ENCODE measurements around the gene ZNF91.
"Not testable (repeated sequence)": the region's sequence is repeated elsewhere in the genome, so short reads cannot be mapped to it uniquely, and the experiment has no call there.

ZNF91 gene

DNA sequence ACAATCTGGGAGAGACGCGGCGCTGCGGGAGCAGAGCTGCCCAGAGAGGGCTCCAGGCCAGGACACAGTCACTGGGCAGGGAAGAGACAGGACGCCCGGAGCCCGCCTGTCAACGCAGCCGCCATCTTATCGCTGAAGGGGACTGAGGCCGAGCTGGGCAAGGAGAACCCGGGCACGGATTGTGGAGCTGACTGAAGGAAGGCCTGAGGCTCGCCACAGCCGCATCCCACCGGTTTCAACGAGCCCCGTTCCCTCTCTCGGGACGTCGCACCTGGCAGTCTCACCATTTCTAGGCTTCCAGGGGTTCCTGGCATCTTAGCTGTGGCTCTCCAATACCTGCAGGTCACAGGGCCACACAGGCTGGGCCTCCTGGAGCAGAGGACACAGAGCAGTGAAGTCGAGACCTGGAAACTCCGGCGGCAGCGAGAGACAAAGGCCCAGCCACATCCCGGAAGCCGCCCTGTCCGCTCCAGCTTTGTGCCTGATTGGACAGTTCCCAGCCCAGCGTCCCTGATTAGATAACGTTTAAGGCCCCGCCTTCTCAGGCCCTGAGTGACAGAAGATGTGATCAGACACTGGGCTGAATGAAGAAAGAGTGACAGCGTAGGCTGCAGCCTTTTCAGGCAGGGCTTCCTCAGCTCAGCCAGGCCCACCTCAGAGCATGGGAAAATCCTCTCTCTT, at the start of gene ZNF91:
ZNF91 (minus strand) TSS at position 431 of the 681 bp plus-strand sequence; CDS start at position 314, 117 bp downstream.
- DNase-seq = peak; percentile 50 to 98 (median 93)

DNA sequence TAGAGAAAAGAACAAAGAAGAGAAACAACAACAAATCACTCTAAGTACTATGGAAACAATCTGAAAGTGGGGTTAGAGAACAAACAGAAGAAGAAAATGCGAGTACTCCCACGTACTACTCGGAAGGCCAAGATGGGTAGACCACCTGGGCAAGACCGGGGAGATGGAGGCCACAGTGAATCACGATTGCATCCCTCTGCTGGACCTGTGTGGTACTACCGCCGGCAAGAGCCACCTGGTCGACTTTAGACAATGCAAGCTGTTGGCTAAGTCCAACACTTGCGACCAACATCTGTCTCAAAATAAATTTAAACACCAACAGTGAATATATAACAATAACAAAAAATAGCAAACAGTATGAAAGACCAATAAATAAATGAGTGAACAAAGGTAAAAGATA, 45.5 kb upstream of the ZNF91 start:
- DNase-seq = peak in 1 of 3 experiments; percentile 20

DNA sequence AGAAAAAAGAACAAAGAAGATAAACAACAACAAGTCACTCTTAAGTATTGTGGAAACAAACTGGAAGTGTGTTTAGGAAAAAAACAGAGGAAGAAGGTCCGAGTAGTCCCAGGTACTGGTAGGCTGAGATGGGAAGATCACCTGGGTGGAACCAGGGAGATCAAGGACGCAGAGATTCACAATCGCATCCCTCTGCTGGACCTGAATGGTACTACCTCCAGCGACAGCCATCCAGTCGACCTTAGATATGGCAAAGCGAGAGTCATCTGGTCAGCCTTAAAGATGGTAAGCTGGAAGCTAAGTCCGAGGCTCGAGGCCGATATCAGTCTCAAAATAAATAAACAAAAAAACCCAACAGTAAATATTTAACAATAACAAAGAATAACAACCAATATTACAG, 44.9 kb upstream of the ZNF91 start:
- peak in 1 of 3 experiments; percentile 5 for DNase-seq

DNA sequence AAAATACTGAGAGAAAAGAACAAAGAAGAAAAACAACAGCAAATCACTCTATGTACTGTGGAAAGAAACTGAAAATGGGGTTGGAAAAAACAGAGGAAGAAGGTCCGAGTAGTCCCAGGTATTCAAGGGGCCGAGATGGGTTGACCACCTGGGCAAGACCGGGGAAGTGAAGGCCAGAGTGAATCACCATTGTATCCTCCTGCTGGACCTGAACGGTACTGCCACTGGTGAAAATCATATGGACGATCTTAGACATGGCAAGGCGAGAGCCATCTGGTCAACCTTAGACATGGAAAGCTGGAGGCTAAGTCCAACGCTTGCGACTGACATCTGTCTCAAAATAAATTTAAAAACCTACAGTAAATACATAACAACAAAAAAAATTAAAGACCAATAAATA, 44.4 kb upstream of the ZNF91 start:
- DNase-seq = peak in 1 of 3 experiments; percentile 6

DNA sequence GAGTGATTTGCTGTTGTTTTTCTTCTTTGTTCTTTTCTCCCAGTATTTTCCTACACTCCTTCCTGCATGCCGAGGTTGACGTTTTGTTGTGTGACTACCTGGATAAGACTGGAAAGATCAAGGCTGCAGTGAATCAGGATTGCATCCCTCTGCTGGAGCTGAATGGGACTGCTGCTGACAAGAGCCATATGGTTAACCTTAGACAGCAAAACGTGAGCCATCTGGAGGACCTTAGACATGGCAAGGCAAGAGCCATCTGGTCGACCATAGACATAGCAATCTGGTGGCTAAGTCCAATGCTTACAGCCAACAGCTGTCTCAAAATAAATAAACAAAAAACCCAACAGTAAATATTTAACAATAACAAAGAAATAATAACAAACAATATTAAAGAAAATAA, 42.6 kb upstream of the ZNF91 start:
- peak in 1 of 3 experiments; percentile 4 for DNase-seq

DNA sequence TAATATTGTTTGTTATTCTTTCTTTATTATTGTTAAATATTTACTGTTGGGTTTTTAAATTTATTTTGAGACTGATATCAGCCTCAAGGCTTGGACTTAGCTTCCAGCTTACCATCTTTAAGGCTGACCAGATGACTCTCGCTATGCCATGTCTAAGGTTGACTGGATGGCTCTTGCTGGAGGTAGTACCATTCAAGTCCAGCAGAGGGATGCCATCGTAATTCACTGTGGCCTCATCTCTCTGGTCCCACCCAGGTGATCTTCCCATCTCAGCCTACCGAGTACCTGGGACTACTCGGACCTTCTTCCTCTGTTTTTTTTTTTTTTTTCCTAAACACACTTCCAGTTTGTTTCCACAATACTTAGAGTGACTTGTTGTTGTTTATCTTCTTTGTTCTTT, 41.7 kb upstream of the ZNF91 start:
- DNase-seq = peak in 1 of 3 experiments; percentile 1

DNA sequence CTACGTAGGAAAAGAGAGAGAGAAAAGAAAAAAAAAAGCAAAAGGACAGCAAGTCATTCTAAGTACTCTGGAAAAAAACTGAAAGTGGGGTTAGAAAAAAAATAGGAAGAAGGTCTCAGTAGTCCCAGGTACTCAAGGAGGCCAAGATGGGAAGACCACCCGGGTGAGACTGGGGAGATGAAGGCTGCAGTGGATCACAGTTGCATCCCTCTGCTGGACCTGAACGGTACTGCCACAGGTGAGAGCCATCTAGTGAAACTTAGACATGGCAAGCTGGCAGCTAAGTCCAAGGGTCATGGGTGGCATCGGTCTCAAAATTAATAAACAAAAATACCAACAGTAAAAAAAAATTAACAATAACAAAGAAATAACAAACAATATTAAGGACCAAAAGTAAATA, 41.0 kb upstream of the ZNF91 start:
- no peak for DNase-seq

DNA sequence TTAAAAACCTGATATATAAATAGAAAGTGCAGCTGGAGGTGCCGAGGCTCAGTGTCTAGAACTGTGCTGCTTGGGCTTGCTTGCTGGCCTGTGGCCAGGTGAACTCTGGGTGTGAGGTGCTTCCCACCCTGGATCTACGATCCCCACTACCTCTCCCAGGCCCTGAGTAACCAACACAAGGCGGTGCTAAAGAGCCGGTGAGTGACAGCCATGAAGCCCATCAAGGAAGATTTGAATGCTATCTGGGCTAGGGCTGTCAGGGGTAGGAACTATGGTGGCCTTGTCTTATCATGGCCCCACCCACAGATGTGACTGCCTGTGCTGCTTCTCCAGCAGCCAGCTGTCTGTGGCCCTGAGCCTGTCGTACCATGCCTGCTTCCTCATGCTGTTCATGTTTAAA, 25.6 kb upstream of the ZNF91 start:
- no peak for DNase-seq

DNA sequence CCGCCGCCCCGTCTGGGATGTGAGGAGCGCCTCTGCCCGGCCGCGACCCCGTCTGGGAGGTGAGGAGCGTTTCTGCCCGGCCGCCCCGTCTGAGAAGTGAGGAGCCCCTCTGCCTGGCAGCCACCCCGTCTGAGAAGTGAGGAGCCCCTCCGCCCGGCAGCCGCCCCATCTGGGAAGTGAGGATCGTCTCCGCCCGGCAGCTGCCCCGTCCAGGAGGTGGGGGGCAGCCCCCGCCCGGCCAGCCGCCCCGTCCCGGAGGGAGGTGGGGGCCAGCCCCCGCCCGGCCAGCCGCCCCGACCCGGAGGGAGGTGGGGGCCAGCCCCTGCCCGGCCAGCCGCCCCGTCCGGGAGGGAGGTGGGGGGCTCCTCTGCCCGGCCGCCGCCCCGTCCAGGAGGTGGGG, 24.0 kb upstream of the ZNF91 start:
- not testable (repeated sequence) for DNase-seq

DNA sequence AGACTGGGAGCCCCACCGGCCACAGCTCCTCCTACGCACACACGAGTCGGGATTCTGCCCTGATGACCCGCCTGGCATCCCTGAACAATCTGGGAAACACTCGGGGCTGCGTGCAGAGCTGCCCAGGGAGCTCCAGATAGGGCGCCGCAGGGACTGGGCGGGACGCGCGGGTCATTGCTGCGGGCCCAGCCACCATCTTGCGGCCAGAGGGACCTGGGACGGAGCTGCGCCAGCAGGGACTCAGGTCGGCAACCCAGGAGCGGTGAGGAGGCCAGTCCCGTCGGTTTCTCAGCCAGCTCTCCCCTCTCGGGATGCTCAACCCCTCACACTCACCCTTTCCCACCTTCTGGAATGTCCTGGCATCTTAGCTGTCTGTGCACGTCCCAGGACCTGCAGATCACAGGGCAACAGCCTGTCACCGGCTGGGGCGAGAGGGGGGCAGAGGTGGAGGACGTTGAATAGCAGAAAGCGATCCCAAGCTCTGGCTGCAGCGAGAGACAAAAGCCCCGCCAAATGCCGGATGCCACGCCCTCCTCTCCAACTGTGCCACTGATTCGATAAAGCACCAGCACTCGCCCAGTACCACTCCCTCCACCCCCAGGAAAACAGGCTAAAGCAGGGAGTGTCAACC, 20.4 kb upstream of the ZNF91 start:
- DNase-seq = peak in 1 of 3 experiments; percentile 36

DNA sequence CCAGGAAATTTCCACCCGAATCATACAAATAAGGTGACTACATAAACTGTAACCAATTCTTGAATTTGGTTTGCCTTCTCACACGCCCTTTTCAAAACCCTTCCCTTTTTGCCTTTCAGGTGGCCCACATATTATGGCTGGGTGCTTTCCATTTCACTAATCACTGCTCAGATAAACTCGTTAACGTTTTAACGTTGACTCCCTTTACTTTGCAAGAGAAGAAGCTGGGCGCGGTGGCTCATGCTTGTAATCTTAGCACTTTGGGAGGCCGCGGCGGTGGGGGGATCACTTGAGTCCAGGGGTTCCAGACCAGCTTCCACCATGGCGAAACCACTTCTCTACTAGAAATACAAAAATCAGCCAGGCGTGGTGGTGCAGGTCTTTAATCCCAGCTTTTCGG, 19.8 kb upstream of the ZNF91 start:
- no peak for DNase-seq

DNA sequence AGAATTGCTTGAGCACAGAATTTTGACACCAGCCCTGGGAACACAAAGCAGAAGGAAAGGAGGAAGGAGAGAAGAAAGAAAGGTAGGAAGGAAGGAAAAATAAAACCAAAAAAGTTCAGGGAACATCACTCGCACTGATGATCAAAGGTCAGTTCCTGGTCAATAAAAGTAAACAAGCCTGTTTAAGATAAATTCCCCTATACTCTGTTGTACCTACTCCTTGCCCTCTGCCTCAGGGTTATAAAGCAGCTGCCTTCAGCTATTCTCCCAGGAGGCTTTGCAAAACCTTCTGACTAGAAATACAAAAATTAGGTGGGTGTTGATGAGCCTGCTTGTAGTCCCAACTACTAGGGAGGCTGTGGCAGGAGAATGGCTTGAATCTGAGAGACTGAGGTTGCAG, 14.9 kb upstream of the ZNF91 start:
- DNase-seq = no peak

DNA sequence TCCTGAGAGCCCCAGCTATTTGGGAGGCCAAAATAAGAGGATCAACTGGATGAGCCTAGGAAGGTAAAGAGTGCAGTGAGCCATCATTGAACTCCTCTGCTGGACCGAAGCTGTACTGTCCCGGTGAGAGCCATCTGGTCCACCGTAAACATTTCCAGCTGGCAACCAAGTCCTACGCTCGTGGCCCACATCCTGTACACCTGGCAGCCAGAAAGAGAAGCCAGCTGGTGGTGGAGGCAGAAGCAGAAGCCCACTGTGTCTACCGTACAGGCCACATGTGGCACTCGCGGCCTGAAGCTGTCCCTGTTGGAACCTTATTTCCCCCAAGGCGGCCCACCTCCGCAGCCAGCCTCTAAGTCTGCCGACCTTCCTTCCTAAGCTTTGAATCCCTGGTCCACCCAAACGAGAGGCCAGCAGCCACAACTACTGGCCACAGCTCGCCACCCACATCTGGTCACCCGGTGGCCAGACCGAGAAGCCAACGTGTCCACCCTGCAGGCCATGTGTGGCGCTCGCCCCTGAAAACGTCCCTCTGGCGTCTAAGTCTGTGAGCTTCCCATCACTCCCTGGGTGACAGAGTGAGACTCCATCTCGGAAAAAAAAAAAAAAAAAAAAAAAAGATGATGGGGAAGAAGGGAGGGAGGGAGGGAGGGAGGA, 14.2 kb upstream of the ZNF91 start:
- no peak for DNase-seq

DNA sequence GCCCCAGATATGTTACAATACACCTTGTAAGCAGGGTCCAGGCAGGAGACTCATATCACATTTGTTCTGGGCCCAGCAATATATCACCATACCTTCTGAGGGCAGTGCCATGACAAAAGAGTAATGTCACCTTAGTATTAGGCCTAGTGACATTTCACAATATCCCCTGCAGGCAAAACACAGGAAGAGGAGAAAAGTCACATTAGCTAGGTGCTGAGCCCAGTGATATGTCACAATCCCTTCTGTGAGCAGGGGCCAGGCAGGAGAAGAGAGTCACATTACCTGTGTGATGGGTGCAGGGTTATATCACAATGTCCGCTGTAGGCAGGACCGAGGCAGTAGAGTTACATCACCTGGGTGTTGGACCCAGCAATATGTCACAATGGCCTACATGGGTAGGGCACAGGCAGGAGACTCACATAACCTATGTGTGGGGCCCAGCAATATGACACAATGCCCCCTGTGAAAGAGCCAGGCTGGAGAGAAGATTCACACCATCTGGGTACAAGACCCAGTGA, 12.4 kb upstream of the ZNF91 start:
- no peak for DNase-seq

DNA sequence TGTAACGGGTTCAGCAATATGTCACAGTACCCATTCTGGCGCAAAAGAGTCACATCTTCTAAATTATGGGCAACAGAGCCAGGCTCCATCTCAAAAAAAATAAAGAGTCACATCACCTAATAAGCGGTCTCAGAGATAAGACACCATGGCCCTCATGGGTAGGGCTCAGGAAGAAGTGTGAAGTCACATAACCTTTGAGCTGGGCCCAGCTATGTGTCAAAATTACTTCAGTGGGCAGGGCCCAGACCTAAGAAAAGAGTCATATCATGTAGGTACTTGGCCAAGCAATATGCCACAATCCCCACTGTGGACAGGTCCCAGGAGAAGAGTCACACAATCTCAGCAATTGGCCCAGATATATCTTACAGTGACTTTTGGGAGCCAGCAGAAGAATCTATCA, 11.4 kb upstream of the ZNF91 start:
- no peak for DNase-seq

DNA sequence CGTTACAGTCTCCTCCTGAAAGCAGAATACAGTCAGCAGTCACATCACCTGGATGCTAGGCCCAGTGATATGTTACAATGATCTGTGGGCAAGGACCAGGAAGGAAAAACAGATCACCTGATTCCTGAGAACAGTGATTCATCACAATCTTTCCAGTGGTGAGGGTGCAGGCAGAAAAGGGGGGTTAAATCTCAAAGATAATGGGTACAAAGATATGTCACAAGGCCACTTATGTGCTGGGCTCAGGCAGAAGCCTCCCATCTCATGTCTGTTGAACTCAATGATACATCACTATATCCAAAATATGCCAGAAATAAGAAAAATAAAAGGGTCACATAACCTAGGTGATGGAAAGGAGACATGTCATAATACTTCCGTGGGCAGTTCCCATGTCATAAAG, 10.8 kb upstream of the ZNF91 start:
- DNase-seq = no peak

DNA sequence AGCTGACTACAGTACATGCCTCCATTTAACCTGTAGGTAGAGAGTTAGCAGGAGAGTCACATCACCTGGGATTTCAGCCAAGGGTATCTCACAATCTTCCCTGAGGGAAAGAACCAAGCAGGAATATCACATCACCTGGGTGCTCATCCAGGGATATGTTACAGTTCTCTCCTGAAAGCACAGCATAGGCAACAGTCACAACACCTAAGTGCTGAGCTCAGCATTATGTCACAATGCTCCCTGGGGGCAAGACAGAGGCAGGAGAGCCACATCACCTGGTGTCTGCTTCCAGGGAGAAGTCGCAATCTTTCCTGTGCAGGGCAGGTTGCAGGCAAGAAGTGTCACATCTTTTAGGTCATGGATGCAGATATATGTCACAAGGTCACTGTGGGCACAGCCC, 9.4 kb upstream of the ZNF91 start:
- DNase-seq = no peak

DNA sequence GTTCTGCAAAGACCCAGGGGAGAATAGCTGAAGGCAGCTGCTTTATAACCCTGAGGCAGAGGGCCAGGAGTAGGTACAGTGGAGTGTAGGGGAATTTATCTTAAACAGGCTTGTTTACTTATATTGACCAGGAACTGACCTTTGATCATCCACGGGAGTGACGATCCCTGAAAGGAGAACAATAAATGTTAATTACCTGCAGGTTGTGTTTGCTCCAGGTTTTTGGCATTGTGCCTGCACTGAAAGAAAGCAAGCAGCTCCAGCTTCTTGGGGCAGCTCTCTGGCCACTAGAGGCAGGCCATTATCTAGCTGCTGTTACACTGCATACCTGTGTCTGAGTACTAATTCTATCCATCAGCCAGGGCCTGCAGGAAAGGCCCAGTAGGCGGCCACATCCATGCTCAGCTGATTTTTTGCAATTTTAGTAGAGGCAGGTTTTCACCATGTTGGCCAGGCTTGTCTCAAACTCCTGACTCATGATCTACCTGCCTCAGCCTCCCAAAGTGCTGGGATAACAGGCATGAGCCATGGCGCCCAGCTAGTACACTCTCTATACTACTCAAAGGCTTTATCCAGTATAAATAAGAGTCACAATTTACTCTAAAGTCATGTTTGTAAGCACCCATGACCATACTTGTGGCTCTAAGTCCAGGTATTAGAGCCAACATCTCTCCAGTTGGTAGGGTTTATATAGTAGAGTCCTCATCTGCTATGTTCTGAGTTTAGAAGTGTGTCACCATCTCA, 8.5 kb upstream of the ZNF91 start:
- peak in 1 of 3 experiments; percentile 53 for DNase-seq

DNA sequence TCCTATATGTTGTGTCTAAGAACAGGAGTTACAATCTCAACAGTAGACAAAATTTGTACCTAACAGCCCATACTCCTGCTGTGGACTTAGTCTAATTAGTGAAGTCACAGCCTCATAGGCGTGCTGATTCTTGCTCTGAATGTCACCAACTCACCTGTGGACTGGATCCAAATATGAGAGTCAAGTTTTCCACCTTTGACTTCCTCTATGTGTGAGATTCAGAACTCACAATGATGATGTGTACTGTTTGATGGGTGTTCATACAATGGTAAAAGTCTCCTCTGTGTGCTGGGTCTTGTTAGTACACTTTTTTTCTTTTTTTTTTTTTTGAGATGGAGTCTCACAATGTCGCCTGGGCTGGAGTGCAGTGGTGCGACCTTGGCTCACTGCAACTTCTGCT, 7.8 kb upstream of the ZNF91 start:
- no peak for DNase-seq

DNA sequence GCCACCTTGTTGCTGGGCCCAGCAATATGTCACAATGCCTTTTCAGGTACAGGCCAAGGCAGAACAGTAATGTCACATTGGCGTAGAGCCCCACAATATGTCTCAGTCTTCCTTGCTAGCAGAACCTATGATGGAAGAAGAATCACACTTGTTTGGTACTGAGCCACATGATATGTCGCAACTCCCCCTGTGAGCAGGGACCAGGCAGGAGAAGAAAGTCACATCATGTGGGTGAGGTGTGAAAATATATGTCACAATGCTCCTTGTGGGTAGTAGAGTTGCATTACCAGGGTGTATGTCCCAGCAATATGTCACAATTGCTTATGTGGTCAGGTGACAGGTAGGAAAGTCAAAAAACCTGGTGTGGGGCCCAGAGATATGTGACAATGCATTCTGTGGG, 7.1 kb upstream of the ZNF91 start:
- DNase-seq = no peak

DNA sequence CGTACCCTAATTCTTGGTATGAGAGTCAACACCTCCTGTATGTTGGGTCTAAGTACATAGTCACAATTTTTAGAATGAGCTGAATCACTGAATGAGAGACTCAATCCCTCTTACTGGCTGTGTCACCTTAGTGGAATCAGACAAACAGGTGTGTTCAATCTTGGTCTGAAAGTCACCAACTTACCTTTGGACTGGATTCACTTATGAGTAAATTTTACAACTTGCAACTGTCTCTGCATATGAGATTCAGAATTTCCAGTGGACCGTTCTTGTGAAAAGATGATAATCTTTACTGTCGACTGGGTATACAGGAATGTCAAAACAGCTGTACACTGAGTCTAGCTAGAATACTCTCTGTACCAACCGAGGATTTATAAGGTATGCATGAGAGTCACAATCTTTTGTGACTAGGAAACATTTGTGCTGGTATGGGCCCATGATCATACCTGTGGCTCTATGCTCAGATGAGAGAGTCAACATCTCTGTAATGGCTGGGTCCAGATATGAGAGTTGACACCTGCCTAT, 5.9 kb upstream of the ZNF91 start:
- no peak for DNase-seq

DNA sequence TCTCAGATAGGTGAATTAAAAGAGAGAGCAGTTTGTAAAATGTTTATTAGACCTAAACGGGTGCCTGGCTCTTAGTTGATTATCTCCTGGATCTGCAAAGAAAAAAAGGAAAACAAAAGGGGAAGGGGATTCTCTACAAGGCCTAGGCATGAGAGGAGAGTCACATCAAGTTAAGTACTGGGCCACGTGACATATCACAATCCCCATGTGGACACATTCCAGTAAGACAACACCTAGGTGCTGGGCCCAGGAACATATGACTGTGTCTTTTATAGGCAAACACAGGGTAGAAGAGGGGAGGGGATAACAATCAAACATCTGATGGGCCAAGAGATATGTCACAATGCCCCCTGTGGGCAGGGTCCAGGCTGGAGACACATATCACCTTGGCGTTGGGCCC, 4.2 kb upstream of the ZNF91 start:
- no peak for DNase-seq

DNA sequence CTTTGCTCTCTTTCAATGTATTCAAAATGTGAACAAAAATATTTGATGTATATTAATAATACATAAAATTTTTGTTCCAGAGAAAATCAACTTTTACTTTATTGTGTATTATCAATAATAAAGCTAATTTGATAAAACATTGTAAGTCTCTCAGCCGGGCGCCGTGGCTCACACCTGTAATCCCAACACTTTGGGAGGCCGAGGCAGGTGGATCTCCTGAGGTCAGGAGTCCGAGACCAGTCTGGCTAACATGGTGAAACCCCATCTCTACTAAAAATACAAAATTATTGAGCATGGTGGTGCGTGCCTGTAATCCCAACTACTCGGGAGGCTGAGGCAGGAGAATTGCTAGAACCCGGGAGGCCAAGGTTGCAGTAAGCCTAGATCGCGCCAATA, 449 bp upstream of the ZNF91 start:
- not testable (repeated sequence) for DNase-seq
